AG04450 (cell line): Measurements from ENCODE around the gene TMEM259. TPM values are rescaled to one million over a fixed set of nuclear protein-coding genes. Genes with fewer than 3 reads are reported as not detected.

Experiments used
- CTCF ChIA-PET: fragments of 300-600, 350-600 bp; formaldehyde crosslinking; extraction: SDS; loops from one replicate; lab custom pipeline; 2022; ENCODE audit warnings: antibody characterized with exemption, inconsistent platforms; lab: Charles Lee
- POLR2A ChIA-PET: fragments of 350-600 bp; formaldehyde crosslinking; extraction: SDS; loops from one replicate; lab custom pipeline; 2021; ENCODE audit warnings: antibody characterized with exemption, inconsistent platforms; lab: Yijun Ruan, JAX
- DNase-seq: peaks from one replicate; pipeline ENCODE4 v3.0.0-alpha.2; 2011; ENCODE audit warnings: low read depth, low spot score
- H3K27ac ChIP-seq: one replicate; pipeline ENCODE4 v1.5.1; 2012; ENCODE audit warnings: low read depth, low read length, control low read depth
- H3K27me3 ChIP-seq: one replicate; pipeline ENCODE4 v1.6.0; 2012; ENCODE audit warnings: low read length; ENCODE audit not compliant: control insufficient read depth, insufficient read depth
- H3K4me3 ChIP-seq: 2 replicates; pipeline ENCODE4 v1.5.1; 2011; ENCODE audit warnings: mild to moderate bottlenecking, low read depth, low read length, control low read depth
- H3K9me3 ChIP-seq: 2 replicates; pipeline ENCODE4 v1.5.1; 2012; ENCODE audit warnings: low read length; ENCODE audit not compliant: control insufficient read depth, insufficient read depth
- polyA plus RNA-seq: library from polyadenylated mRNA; depleted of rRNA; stranded (reverse); fragments of >200 nt; gene quantifications from 2 replicates; pipeline ENCODE4 v1.2.3, GENCODE V29; 2011
- TF ChIP-seq, protein P1 (sequence below): IDR thresholded peaks from 2 replicates; pipeline ENCODE4 v1.5.1; 2011; ENCODE audit warnings: low read depth, low read length, control low read depth, inconsistent platforms

TMEM259 gene
- polyA plus RNA-seq, 1 experiment, result 55.8 TPM

- TF ChIP-seq, protein P1, sequence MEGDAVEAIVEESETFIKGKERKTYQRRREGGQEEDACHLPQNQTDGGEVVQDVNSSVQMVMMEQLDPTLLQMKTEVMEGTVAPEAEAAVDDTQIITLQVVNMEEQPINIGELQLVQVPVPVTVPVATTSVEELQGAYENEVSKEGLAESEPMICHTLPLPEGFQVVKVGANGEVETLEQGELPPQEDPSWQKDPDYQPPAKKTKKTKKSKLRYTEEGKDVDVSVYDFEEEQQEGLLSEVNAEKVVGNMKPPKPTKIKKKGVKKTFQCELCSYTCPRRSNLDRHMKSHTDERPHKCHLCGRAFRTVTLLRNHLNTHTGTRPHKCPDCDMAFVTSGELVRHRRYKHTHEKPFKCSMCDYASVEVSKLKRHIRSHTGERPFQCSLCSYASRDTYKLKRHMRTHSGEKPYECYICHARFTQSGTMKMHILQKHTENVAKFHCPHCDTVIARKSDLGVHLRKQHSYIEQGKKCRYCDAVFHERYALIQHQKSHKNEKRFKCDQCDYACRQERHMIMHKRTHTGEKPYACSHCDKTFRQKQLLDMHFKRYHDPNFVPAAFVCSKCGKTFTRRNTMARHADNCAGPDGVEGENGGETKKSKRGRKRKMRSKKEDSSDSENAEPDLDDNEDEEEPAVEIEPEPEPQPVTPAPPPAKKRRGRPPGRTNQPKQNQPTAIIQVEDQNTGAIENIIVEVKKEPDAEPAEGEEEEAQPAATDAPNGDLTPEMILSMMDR, result peak; percentile 68
- no peak for DNase-seq
- Histone ChIP-seq H3K27me3 (peaks cover 22% of the 10 kb centered on the region), H3K9me3 (peaks cover 33% of the 10 kb centered on the region; the same call in 1 of the 2 replicates), H3K27ac (no peak overlapping the region), H3K4me3 (no peak overlapping the region)
- ChIA-PET POLR2A (interaction anchor here (1.0 kb wide), 2 partner anchors 11 to 20 kb away, joined by 3 to 5 read pairs; no protein-coding TSS in a partner anchor), CTCF (interaction anchor here (0.6 to 1.1 kb wide), 4 partner anchors 11 to 130 kb away, joined by 3 to 6 read pairs (median 4); no protein-coding TSS in a partner anchor)
These were observed 44.0 kb upstream of the TMEM259 start for GRCh38 chr19:1064661-1065605.

GRCh38 chr19:1063909-1064660 is 43.2 kb upstream of the TMEM259 start:
- CTCF ChIA-PET, result interaction anchor here (0.6 to 1.1 kb wide), 3 partner anchors 12 to 37 kb away, joined by 3 to 4 read pairs (median 3); no protein-coding TSS in a partner anchor
- DNase-seq, result no peak
- TF ChIP-seq, protein P1, result no peak
- POLR2A ChIA-PET, result interaction anchor here (1.0 kb wide), 2 partner anchors 12 to 21 kb away, joined by 3 to 5 read pairs; no protein-coding TSS in a partner anchor
- no peak overlapping the region for H3K27ac ChIP-seq
- H3K9me3 ChIP-seq, result peaks cover 34% of the 10 kb centered on the region
- peaks cover 15% of the 10 kb centered on the region for H3K27me3 ChIP-seq
- H3K4me3 ChIP-seq, result no peak overlapping the region

DNA sequence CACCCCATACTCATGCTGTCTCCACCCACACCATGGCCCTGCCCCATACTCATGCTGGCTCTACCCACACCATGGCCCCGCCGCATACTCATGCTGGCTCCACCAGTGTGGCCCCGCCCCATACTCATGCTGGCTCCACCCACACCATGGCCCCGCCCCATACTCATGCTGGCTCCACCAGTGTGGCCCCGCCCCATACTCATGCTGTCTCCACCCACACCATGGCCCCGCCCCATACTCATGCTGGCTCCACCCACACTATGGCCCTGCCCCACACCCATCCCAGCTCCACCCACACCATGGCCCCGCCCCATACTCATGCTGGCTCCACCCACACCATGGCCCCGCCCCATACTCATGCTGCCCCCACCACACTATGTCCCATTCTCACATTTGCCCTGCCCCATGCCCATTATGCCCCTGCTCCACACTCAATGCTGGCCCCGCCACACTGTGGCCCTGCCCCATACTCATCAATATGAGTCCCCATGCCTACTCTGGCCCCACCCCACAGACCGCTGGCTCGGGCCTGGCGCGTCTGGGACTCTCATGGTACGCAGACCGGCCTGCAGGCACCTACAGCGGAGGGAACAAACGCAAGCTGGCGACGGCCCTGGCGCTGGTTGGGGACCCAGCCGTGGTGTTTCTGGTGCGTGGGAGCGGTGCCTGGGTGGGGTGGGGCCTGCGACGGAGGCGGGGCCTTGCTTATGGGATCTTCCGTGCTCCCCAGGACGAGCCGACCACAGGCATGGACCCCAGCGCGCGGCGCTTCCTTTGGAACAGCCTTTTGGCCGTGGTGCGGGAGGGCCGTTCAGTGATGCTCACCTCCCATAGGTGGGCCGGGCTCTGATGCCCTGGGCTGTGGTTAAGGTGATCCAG is 42.3 kb upstream of the TMEM259 start:
- no peak for DNase-seq

DNA sequence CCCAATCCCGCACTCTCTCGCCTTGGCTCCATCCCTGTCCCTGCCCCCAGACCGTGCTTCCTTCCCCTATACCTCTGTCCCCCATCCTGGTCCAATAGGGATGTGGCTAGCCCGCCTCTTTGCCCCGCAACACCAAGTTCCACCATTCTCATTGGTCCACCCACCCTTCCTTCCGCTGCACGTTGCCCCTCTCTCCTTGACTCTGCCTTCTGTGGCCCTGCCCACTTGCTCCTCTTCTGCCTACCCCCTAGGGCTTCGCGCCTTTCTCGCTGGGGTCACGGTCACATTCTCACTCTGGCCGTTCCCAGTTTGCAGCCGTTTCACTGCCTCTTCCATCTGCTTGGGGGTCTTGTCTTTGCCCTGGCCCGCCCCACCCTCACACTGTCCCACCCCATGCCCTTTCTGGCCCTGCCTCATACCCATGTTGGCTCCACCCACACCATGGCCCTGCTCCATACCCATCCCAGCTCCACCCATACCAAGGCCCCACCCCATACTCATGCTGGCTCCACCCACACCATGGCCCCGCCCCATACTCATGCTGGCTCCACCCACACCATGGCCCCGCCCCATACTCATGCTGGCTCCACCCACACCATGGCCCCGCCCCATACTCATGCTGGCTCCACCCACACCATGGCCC is 41.6 kb upstream of the TMEM259 start:
- no peak overlapping the region for H3K27ac ChIP-seq
- H3K4me3 ChIP-seq, result no peak overlapping the region
- H3K27me3 ChIP-seq, result peaks cover 9% of the 10 kb centered on the region
- POLR2A ChIA-PET, result no interaction called here
- H3K9me3 ChIP-seq, result peaks cover 50% of the 10 kb centered on the region
- CTCF ChIA-PET, result no interaction called here
- TF ChIP-seq, protein P1, result no peak
- no peak for DNase-seq

More for the DNA sequence above, 42.3 kb upstream of the TMEM259 start:
- Histone ChIP-seq H3K27ac (no peak overlapping the region), H3K27me3 (peaks cover 11% of the 10 kb centered on the region), H3K4me3 (no peak overlapping the region), H3K9me3 (peaks cover 42% of the 10 kb centered on the region)
- ChIA-PET POLR2A (no interaction called here), CTCF (no interaction called here)
- TF ChIP-seq, protein P1, result no peak
